Forelimb muscle (tissue), 1 donor: ENCODE data around the gene ADAM10. TPM values are rescaled to one million over a fixed set of nuclear protein-coding genes. Genes with fewer than 3 reads are reported as not detected.
"Not testable (repeated sequence)": the region's sequence is repeated elsewhere in the genome, so short reads cannot be mapped to it uniquely, and the experiment has no call there.

Experiments
- DNase-seq: peaks from one replicate; pipeline ENCODE4 v3.0.0-alpha.2; 2013; ENCODE audit warnings: low read depth
- polyA plus RNA-seq: library from polyadenylated mRNA; unstranded; fragments of 120-200 nt; gene quantifications from one replicate; pipeline ENCODE4 v1.2.1, GENCODE V29; 2013; ENCODE audit not compliant: insufficient read length

The ADAM10 gene
- polyA plus RNA-seq, 1 donor = 80.6 TPM

GRCh38 chr15:58608711-58609110 lies 140.8 kb downstream of the ADAM10 start:
- DNase-seq = no peak

GRCh38 chr15:58608129-58608590 lies 141.3 kb downstream of the ADAM10 start:
- DNase-seq = no peak

- DNase-seq = no peak
Observed at GRCh38 chr15:58606577-58607080, 142.9 kb downstream of the ADAM10 start.

- DNase-seq = no peak
Observed at GRCh38 chr15:58605931-58606530, 143.5 kb downstream of the ADAM10 start.

GRCh38 chr15:58604455-58604923 lies 145.0 kb downstream of the ADAM10 start:
- DNase-seq = no peak

- not testable (repeated sequence) for DNase-seq
Observed at GRCh38 chr15:58603927-58604326, 145.6 kb downstream of the ADAM10 start.

GRCh38 chr15:58602823-58603222 lies 146.7 kb downstream of the ADAM10 start:
- DNase-seq = no peak

GRCh38 chr15:58598829-58599210 lies 150.7 kb downstream of the ADAM10 start:
- DNase-seq = no peak

GRCh38 chr15:58597943-58598828 lies 151.3 kb downstream of the ADAM10 start:
- no peak for DNase-seq

GRCh38 chr15:58595516-58596263 lies 153.8 kb downstream of the ADAM10 start:
- no peak for DNase-seq

- no peak for DNase-seq
Observed at GRCh38 chr15:58594898-58595297, 154.6 kb downstream of the ADAM10 start.

GRCh38 chr15:58593870-58594269 lies 155.6 kb downstream of the ADAM10 start:
- DNase-seq = no peak

- no peak for DNase-seq
Observed at GRCh38 chr15:58590926-58591325, 158.6 kb downstream of the ADAM10 start.

GRCh38 chr15:58590236-58590635 lies 159.3 kb downstream of the ADAM10 start:
- DNase-seq = no peak

- DNase-seq = no peak
Observed at GRCh38 chr15:58589047-58589446, 160.5 kb downstream of the ADAM10 start.

- no peak for DNase-seq
Observed at GRCh38 chr15:58588096-58588495, 161.4 kb downstream of the ADAM10 start.

- no peak for DNase-seq
Observed at GRCh38 chr15:58587486-58587885, 162.0 kb downstream of the ADAM10 start.

GRCh38 chr15:58585693-58586443 lies 163.6 kb downstream of the ADAM10 start:
- no peak for DNase-seq

- DNase-seq = no peak
Observed at GRCh38 chr15:58584789-58585461, 164.6 kb downstream of the ADAM10 start.

GRCh38 chr15:58583171-58583908 lies 166.2 kb downstream of the ADAM10 start:
- no peak for DNase-seq
